Ascending aorta (tissue), 2 donors: ENCODE data around the gene PRR14. TPM values are rescaled to one million over a fixed set of nuclear protein-coding genes. Genes with fewer than 3 reads are reported as not detected.

Source experiments
- DNase-seq, 2 donors: peaks; one replicate each; pipeline ENCODE4 v3.0.0-alpha.2; 2019; ENCODE audit warnings: low spot score in 2 of 2
- H3K27ac ChIP-seq, 2 donors: fragments of 200-600 bp; sonication (generic); one replicate each; pipeline ENCODE4 v1.5.1; 2016 to 2017; ENCODE audit warnings: mild to moderate bottlenecking in 1 of 2
- H3K27me3 ChIP-seq: fragments of 200-600 bp; sonication (generic); one replicate; pipeline ENCODE4 v1.5.1; 2017
- H3K36me3 ChIP-seq, 2 donors: fragments of 200-600 bp; sonication (generic); one replicate each; pipeline ENCODE4 v1.5.1; 2016
- H3K4me1 ChIP-seq, 2 donors: fragments of 200-600 bp; sonication (generic); one replicate each; pipeline ENCODE4 v1.5.1; 2016 to 2017; ENCODE audit warnings: mild to moderate bottlenecking in 1 of 2
- H3K4me3 ChIP-seq, 2 donors: fragments of 200-600 bp; sonication (generic); one replicate each; pipeline ENCODE4 v1.5.1; 2016 to 2017; ENCODE audit warnings: mild to moderate bottlenecking in 1 of 2
- H3K9me3 ChIP-seq, 2 donors: fragments of 200-600 bp; sonication (generic); one replicate each; pipeline ENCODE4 v1.5.1; 2016
- intact Hi-C: fragments of 100-400 bp; cut with DNase I; formaldehyde crosslinking; loops from one replicate; pipeline ENCODE4 v1.15.1; 2023
- total RNA-seq: library from RNA; depleted of rRNA; stranded (reverse); fragments of >200 nt; gene quantifications from one replicate; pipeline ENCODE4 v1.1.0, GENCODE V29; 2016
- TF ChIP-seq, protein P1 (sequence below), 3 experiments: fragments of 200-600 bp in 2 of 3; fragments of 450-650 bp in 1 of 3; sonication (generic) in 2 of 3; IDR thresholded peaks; one replicate each; pipeline ENCODE4 v1.5.1; 2016 to 2019; ENCODE audit warnings: antibody characterized with exemption in 3 of 3, mild to moderate bottlenecking in 1 of 3, moderate library complexity in 1 of 3

Gene PRR14
- total RNA-seq, 1 donor from 2014 or later, result 124 TPM

DNA sequence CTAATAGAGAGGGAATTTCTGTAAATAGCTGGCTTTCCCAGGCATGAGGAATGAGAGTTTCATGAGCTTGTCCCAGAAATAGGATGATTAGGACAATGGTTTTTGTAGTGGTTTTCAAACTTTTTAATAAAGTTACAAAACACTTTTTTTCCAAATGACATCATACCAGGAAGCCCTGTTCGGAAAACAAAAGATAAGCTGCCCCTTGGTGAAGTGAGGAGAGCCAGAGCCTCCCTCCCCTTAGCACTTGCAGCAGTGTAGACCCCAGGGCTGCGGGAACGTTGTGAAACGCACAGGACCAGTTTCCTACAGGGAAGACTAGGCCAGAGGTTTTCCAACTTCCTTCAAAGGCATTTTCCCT is 15.1 kb downstream of the PRR14 start:
- Histone ChIP-seq H3K9me3 (no peaks in the 10 kb centered on the region), H3K36me3 (peaks cover 84 to 97% of the 10 kb centered on the region in 2 donors), H3K4me3 (no peak overlapping the region), H3K27ac (no peak overlapping the region), H3K4me1 (peaks cover 8 to 15% of the 10 kb centered on the region in 2 donors), H3K27me3 (no peaks in the 10 kb centered on the region)
- intact Hi-C loops, result no loop called here
- DNase-seq, result no peak
- TF ChIP-seq, protein P1, sequence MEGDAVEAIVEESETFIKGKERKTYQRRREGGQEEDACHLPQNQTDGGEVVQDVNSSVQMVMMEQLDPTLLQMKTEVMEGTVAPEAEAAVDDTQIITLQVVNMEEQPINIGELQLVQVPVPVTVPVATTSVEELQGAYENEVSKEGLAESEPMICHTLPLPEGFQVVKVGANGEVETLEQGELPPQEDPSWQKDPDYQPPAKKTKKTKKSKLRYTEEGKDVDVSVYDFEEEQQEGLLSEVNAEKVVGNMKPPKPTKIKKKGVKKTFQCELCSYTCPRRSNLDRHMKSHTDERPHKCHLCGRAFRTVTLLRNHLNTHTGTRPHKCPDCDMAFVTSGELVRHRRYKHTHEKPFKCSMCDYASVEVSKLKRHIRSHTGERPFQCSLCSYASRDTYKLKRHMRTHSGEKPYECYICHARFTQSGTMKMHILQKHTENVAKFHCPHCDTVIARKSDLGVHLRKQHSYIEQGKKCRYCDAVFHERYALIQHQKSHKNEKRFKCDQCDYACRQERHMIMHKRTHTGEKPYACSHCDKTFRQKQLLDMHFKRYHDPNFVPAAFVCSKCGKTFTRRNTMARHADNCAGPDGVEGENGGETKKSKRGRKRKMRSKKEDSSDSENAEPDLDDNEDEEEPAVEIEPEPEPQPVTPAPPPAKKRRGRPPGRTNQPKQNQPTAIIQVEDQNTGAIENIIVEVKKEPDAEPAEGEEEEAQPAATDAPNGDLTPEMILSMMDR (IDR thresholded peaks at IDR 0.05), result no peak

DNA sequence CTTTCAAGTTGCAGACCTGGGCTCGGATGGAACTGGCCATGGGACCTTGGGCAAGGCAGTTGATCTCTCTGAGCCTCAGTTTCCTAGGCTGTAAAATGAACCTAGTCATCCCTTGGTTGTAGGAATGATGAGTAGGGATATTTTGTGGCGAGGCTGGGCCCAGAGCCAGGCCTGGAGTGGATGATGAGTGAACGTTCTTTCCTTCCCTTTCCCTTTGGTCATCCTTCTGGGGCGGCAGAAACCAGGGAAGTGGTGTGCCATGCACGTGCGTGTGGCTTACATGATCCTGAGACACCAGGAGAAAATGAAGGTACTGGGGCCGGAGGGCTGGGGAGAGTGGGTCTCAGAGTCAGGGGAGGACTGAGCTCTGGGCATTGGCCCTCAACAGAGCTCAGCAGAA is 15.9 kb downstream of the PRR14 start:
- intact Hi-C loops, result no loop called here
- no peak for DNase-seq
- Histone ChIP-seq H3K36me3 (peaks cover 78 to 90% of the 10 kb centered on the region in 2 donors), H3K27me3 (no peaks in the 10 kb centered on the region), H3K4me3 (no peak overlapping the region), H3K9me3 (no peaks in the 10 kb centered on the region), H3K4me1 (peaks cover 0 to 6% of the 10 kb centered on the region in 2 donors), H3K27ac (no peak overlapping the region)
- TF ChIP-seq, protein P1 (IDR thresholded peaks at IDR 0.05), result no peak

- Histone ChIP-seq H3K4me1 (peaks cover 0 to 6% of the 10 kb centered on the region in 2 donors), H3K27ac (no peak overlapping the region), H3K36me3 (peaks cover 74 to 82% of the 10 kb centered on the region in 2 donors), H3K4me3 (no peak overlapping the region), H3K9me3 (no peaks in the 10 kb centered on the region), H3K27me3 (no peaks in the 10 kb centered on the region)
- intact Hi-C loops, result no loop called here
- no peak for DNase-seq
- TF ChIP-seq, protein P1 (IDR thresholded peaks at IDR 0.05), result no peak
These were observed 16.7 kb downstream of the PRR14 start for GRCh38 chr16:30667361-30667905.

GRCh38 chr16:30668393-30668792 is 17.6 kb downstream of the PRR14 start:
- Histone ChIP-seq H3K27ac (no peak overlapping the region), H3K9me3 (no peaks in the 10 kb centered on the region)

DNA sequence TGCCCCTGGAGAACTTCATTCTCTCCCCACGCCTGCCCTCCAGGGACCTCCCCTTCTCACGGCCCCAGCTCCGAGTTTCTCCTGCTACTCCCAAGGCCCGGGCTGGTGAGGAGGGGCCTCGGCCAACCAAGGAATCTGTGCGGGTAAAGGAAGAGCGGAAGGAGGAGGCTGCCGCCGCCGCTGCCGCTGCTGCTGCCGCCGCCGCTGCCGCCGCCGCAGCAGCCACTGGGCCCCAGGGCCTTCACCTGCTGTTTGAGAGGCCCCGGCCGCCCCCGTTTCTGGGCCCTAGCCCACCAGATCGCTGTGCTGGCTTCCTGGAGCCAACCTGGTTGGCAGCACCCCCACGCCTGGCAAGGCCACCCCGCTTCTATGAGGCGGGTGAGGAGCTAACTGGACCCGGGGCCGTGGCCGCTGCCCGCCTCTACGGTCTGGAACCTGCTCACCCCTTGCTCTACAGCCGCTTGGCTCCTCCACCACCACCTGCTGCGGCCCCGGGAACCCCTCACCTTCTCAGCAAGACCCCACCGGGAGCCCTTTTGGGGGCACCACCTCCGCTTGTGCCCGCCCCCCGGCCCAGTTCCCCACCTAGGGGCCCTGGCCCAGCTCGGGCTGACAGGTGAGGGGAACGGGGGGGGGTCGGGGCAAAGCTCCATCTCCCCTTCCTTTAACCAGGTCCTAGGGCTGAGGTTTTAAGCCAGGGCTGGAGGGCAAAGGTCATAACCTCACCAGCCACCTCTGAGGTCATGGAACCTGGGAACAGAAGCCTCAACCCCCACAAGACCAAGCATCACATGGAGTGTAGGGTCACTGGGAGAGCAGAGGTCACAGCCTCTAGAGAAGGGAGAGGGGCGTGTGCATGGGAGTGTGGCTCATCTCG is 18.5 kb downstream of the PRR14 start:
- TF ChIP-seq, protein P1 (IDR thresholded peaks at IDR 0.05), result no peak
- H3K27me3 ChIP-seq, result no peaks in the 10 kb centered on the region
- no peaks in the 10 kb centered on the region for H3K9me3 ChIP-seq
- no peak overlapping the region for H3K27ac ChIP-seq
- DNase-seq, result no peak
- no peaks in the 10 kb centered on the region for H3K4me1 ChIP-seq
- intact Hi-C loops, result no loop called here
- H3K4me3 ChIP-seq, result no peak overlapping the region
- H3K36me3 ChIP-seq, result peaks cover 56 to 64% of the 10 kb centered on the region in 2 donors

More at GRCh38 chr16:30668393-30668792, 17.6 kb downstream of the PRR14 start:
- no peak overlapping the region for H3K4me3 ChIP-seq
- peaks cover 65 to 73% of the 10 kb centered on the region in 2 donors for H3K36me3 ChIP-seq
- DNase-seq, result no peak
- no peaks in the 10 kb centered on the region for H3K27me3 ChIP-seq
- H3K4me1 ChIP-seq, result no peaks in the 10 kb centered on the region
- intact Hi-C loops, result no loop called here
- TF ChIP-seq, protein P1 (IDR thresholded peaks at IDR 0.05), result no peak
